ENCODE data around the gene MTG2. TPM values are rescaled to one million over a fixed set of nuclear protein-coding genes. Genes with fewer than 3 reads are reported as not detected.

Gene MTG2
- total RNA-seq, 1 donor from 2014 or later: 29.4 TPM

- no peak overlapping the region for H3K27ac Mint-ChIP-seq
- TF ChIP-seq CTCF (IDR thresholded peaks at IDR 0.05; ENCODE audit: unreplicated experiment): no peak
- H3K4me3 Mint-ChIP-seq: no peak overlapping the region
- H3K4me1 Mint-ChIP-seq: no peaks in the 10 kb centered on the region
- H3K27me3 Mint-ChIP-seq (ENCODE audit: low read depth): no peaks in the 10 kb centered on the region
- H3K36me3 Mint-ChIP-seq: peaks cover 16% of the 10 kb centered on the region
- DNase-seq (ENCODE audit: low spot score in 2 of 2, unreplicated experiment in 2 of 2): no peak
- no peaks in the 10 kb centered on the region for H3K9me3 Mint-ChIP-seq
Observed at GRCh38 chr20:62167474-62167873, 15.4 kb upstream of the MTG2 start.

- no peak for TF ChIP-seq CTCF (IDR thresholded peaks at IDR 0.05; ENCODE audit: unreplicated experiment)
- no peak for DNase-seq (ENCODE audit: low spot score in 2 of 2, unreplicated experiment in 2 of 2)
- Mint-ChIP-seq H3K9me3 (no peaks in the 10 kb centered on the region), H3K4me3 (no peak overlapping the region), H3K27ac (no peak overlapping the region), H3K27me3 (ENCODE audit: low read depth) (no peaks in the 10 kb centered on the region), H3K4me1 (no peaks in the 10 kb centered on the region), H3K36me3 (peaks cover 16% of the 10 kb centered on the region)
Observed at GRCh38 chr20:62168061-62168460, 14.8 kb upstream of the MTG2 start.

- Mint-ChIP-seq H3K4me1 (no peaks in the 10 kb centered on the region), H3K36me3 (peaks cover 17% of the 10 kb centered on the region), H3K27me3 (ENCODE audit: low read depth) (no peaks in the 10 kb centered on the region), H3K4me3 (no peak overlapping the region), H3K9me3 (no peaks in the 10 kb centered on the region), H3K27ac (no peak overlapping the region)
- no peak for TF ChIP-seq CTCF (IDR thresholded peaks at IDR 0.05; ENCODE audit: unreplicated experiment)
- DNase-seq (ENCODE audit: low spot score in 2 of 2, unreplicated experiment in 2 of 2): no peak
Observed at GRCh38 chr20:62168890-62169435, 13.9 kb upstream of the MTG2 start.

GRCh38 chr20:62170536-62170935, 12.3 kb upstream of the MTG2 start:
- Mint-ChIP-seq H3K4me1 (no peaks in the 10 kb centered on the region), H3K27me3 (ENCODE audit: low read depth) (no peaks in the 10 kb centered on the region), H3K27ac (no peak overlapping the region), H3K4me3 (no peak overlapping the region), H3K9me3 (no peaks in the 10 kb centered on the region), H3K36me3 (peaks cover 21% of the 10 kb centered on the region)
- TF ChIP-seq CTCF (IDR thresholded peaks at IDR 0.05; ENCODE audit: unreplicated experiment): no peak
- DNase-seq (ENCODE audit: low spot score in 2 of 2, unreplicated experiment in 2 of 2): no peak

- Mint-ChIP-seq H3K27ac (no peak overlapping the region), H3K4me3 (no peak overlapping the region), H3K27me3 (ENCODE audit: low read depth) (no peaks in the 10 kb centered on the region), H3K36me3 (peaks cover 21% of the 10 kb centered on the region), H3K4me1 (no peaks in the 10 kb centered on the region), H3K9me3 (no peaks in the 10 kb centered on the region)
- no peak for TF ChIP-seq CTCF (IDR thresholded peaks at IDR 0.05; ENCODE audit: unreplicated experiment)
- no peak for DNase-seq (ENCODE audit: low spot score in 2 of 2, unreplicated experiment in 2 of 2)
Observed at GRCh38 chr20:62171245-62171644, 11.6 kb upstream of the MTG2 start.

- Mint-ChIP-seq H3K4me1 (no peaks in the 10 kb centered on the region), H3K9me3 (no peaks in the 10 kb centered on the region), H3K36me3 (peaks cover 19% of the 10 kb centered on the region), H3K4me3 (no peak overlapping the region), H3K27me3 (ENCODE audit: low read depth) (no peaks in the 10 kb centered on the region), H3K27ac (no peak overlapping the region)
- DNase-seq (ENCODE audit: low spot score in 2 of 2, unreplicated experiment in 2 of 2): no peak
- no peak for TF ChIP-seq CTCF (IDR thresholded peaks at IDR 0.05; ENCODE audit: unreplicated experiment)
Observed at GRCh38 chr20:62172666-62173065, 10.2 kb upstream of the MTG2 start.
